HG03108 (cell line): ENCODE data around the gene AATF.

ENCODE experiments used
- ATAC-seq: cut with Tn5 transposase; IDR thresholded peaks from one replicate; pipeline ENCODE4 v1.9.1; 2021; ENCODE audit warnings: moderate library complexity; ENCODE audit not compliant: unreplicated experiment

AATF gene

GRCh38 chr17:37037590-37038155 is 88.9 kb downstream of the AATF start:
- no peak for ATAC-seq

GRCh38 chr17:37039269-37039668 is 90.5 kb downstream of the AATF start:
- ATAC-seq = no peak

- ATAC-seq = no peak
Measured at GRCh38 chr17:37041932-37042331, 93.2 kb downstream of the AATF start.

GRCh38 chr17:37043201-37043600 is 94.4 kb downstream of the AATF start:
- ATAC-seq = no peak

- no peak for ATAC-seq
Measured at GRCh38 chr17:37045351-37045922, 96.7 kb downstream of the AATF start.

GRCh38 chr17:37047631-37048104 is 98.9 kb downstream of the AATF start:
- ATAC-seq = peak; percentile 49

- no peak for ATAC-seq
Measured at GRCh38 chr17:37048811-37049210, 100.1 kb downstream of the AATF start.

- ATAC-seq = no peak
Measured at GRCh38 chr17:37050920-37051319, 102.2 kb downstream of the AATF start.

- ATAC-seq = no peak
Measured at GRCh38 chr17:37051381-37051780, 102.6 kb downstream of the AATF start.

GRCh38 chr17:37051833-37052232 is 103.1 kb downstream of the AATF start:
- no peak for ATAC-seq

- ATAC-seq = no peak
Measured at GRCh38 chr17:37052450-37052849, 103.7 kb downstream of the AATF start.

- ATAC-seq = no peak
Measured at GRCh38 chr17:37054894-37055293, 106.1 kb downstream of the AATF start.

GRCh38 chr17:37056622-37057021 is 107.9 kb downstream of the AATF start:
- no peak for ATAC-seq

GRCh38 chr17:37059493-37059892 is 110.7 kb downstream of the AATF start:
- no peak for ATAC-seq

- no peak for ATAC-seq
Measured at GRCh38 chr17:37060094-37060493, 111.3 kb downstream of the AATF start.

- ATAC-seq = no peak
Measured at GRCh38 chr17:37060928-37061327, 112.2 kb downstream of the AATF start.

- ATAC-seq = no peak
Measured at GRCh38 chr17:37062021-37062420, 113.3 kb downstream of the AATF start.

- no peak for ATAC-seq
Measured at GRCh38 chr17:37064206-37064605, 115.5 kb downstream of the AATF start.

GRCh38 chr17:37064956-37065355 is 116.2 kb downstream of the AATF start:
- no peak for ATAC-seq

- no peak for ATAC-seq
Measured at GRCh38 chr17:37065486-37066321, 117.0 kb downstream of the AATF start.

GRCh38 chr17:37066322-37067255 is 117.8 kb downstream of the AATF start:
- ATAC-seq = no peak
